ENCODE results near the gene POLD1.

POLD1 gene

GRCh38 chr19:50415661-50416033, 31.5 kb downstream of the POLD1 start:
- no peak overlapping the region for H3K4me3 Mint-ChIP-seq
- H3K27me3 Mint-ChIP-seq (ENCODE audit: low read depth): peaks cover 11% of the 10 kb centered on the region
- H3K36me3 Mint-ChIP-seq (ENCODE audit: low read depth): peaks cover 3% of the 10 kb centered on the region
- H3K27ac Mint-ChIP-seq: no peak overlapping the region
- H3K4me1 Mint-ChIP-seq (ENCODE audit: low read depth): peaks cover 10% of the 10 kb centered on the region
- H3K9me3 Mint-ChIP-seq: no peaks in the 10 kb centered on the region

DNA sequence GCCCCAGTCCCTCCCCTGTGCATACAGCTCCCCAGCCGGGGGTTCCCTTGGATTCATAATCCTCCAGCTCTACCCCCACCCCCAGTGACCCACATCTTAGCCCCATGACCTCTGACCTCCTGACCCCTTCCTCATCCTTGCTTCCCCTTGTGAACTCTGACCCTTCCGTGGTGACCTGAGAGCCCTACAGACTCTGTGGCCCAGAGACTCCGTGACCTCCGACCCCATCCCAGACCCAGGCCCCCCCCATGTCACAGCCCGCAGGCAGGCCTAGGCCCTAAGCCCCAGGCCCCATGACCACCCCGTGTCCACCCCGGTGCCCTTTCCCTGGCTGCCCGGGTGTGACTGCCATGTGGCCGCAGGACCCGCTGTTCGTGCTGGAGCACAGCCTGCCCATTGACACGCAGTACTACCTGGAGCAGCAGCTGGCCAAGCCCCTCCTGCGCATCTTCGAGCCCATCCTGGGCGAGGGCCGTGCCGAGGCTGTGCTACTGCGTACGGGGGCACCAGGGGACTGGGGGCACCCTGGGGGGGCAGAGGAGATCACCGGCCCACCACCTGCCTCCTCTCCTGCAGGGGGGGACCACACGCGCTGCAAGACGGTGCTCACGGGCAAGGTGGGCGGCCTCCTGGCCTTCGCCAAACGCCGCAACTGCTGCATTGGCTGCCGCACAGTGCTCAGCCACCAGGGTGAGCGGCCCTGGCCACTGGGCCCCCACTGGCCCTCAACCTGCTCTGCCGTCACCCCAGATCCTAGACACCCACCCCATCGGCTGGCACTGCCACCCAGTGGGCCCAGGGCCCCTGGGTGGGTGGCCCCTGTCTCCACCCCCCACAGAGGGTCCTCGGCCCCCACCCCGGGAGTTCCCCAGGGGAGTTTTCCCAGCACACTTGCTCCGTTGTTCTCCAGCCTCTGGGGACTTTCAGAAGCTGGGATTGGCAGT, 32.2 kb downstream of the POLD1 start:
- Mint-ChIP-seq H3K27me3 (ENCODE audit: low read depth) (peaks cover 11% of the 10 kb centered on the region), H3K4me1 (ENCODE audit: low read depth) (peaks cover 10% of the 10 kb centered on the region), H3K27ac (no peak overlapping the region)

DNA sequence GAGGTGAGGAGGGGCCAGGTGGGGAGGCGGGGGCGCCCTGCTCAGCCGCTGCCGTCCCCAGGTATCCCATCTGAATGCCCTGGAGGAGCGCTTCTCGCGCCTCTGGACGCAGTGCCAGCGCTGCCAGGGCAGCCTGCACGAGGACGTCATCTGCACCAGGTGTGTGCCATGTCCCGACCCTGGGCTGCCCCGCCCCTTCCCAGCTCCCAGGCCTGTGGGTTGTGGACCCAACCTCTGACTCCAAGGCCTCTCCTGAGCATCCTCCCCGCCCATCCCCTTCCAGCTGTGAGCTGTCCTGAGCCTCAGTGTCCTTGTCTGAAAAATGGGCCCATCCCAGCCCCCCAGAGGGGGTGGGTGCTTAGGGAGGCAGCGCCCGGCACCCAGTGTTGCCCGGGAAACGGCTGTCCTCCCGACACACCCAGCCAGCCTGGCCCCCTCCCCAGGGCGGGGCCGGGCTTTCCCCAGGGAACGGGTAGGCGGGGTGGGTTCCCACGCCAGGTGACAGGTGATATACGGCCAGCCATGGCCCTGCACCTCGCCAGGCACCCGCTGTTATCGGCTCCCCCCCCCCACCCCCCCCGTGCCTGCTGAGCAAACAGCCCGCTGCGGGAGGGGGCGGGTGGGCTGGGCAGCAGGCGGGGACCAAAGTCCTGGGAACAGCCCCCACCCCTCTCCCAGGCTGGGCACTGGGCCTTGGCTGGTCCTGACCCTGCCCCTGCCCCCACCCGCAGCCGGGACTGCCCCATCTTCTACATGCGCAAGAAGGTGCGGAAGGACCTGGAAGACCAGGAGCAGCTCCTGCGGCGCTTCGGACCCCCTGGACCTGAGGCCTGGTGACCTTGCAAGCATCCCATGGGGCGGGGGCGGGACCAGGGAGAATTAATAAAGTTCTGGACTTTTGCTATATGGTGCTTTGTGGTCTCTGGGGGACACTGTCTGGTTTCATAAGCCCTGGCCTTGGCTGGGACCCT, 33.2 kb downstream of the POLD1 start:
- Mint-ChIP-seq H3K4me3 (no peak overlapping the region), H3K4me1 (ENCODE audit: low read depth) (peaks cover 10% of the 10 kb centered on the region), H3K9me3 (no peaks in the 10 kb centered on the region), H3K27ac (no peak overlapping the region), H3K27me3 (ENCODE audit: low read depth) (peaks cover 11% of the 10 kb centered on the region), H3K36me3 (ENCODE audit: low read depth) (peaks cover 3% of the 10 kb centered on the region)

More for the DNA sequence above, 32.2 kb downstream of the POLD1 start:
- Mint-ChIP-seq H3K9me3 (no peaks in the 10 kb centered on the region), H3K4me3 (no peak overlapping the region), H3K36me3 (ENCODE audit: low read depth) (peaks cover 3% of the 10 kb centered on the region)

- Mint-ChIP-seq H3K4me1 (ENCODE audit: low read depth) (peaks cover 10% of the 10 kb centered on the region), H3K4me3 (no peak within 1 kb of the TSS), H3K27me3 (ENCODE audit: low read depth) (peaks cover 11% of the 10 kb centered on the region), H3K9me3 (no peaks in the 10 kb centered on the region), H3K27ac (no peak within 1 kb of the TSS), H3K36me3 (ENCODE audit: low read depth) (no peaks in the 10 kb centered on the region)
Measured at GRCh38 chr19:50418176-50419021, 34.3 kb downstream of the POLD1 start, which contains the start of gene SPIB. SPIB (plus strand) TSS chr19:50418938; CDS start chr19:50418963, 25 bp downstream.

GRCh38 chr19:50419022-50419579, 35.0 kb downstream of the POLD1 start:
- Mint-ChIP-seq H3K4me3 (no peak overlapping the region), H3K27me3 (ENCODE audit: low read depth) (peaks cover 11% of the 10 kb centered on the region), H3K4me1 (ENCODE audit: low read depth) (peaks cover 10% of the 10 kb centered on the region), H3K9me3 (no peaks in the 10 kb centered on the region), H3K27ac (no peak overlapping the region), H3K36me3 (ENCODE audit: low read depth) (no peaks in the 10 kb centered on the region)

GRCh38 chr19:50419580-50420035, 35.5 kb downstream of the POLD1 start:
- H3K36me3 Mint-ChIP-seq (ENCODE audit: low read depth): no peaks in the 10 kb centered on the region
- H3K27ac Mint-ChIP-seq: no peak overlapping the region
- peaks cover 10% of the 10 kb centered on the region for H3K4me1 Mint-ChIP-seq (ENCODE audit: low read depth)
- H3K27me3 Mint-ChIP-seq (ENCODE audit: low read depth): peaks cover 11% of the 10 kb centered on the region
- H3K9me3 Mint-ChIP-seq: no peaks in the 10 kb centered on the region
- H3K4me3 Mint-ChIP-seq: no peak overlapping the region

- Mint-ChIP-seq H3K36me3 (ENCODE audit: low read depth) (no peaks in the 10 kb centered on the region), H3K4me3 (no peak overlapping the region), H3K27me3 (ENCODE audit: low read depth) (peaks cover 11% of the 10 kb centered on the region), H3K4me1 (ENCODE audit: low read depth) (peaks cover 10% of the 10 kb centered on the region), H3K9me3 (no peaks in the 10 kb centered on the region), H3K27ac (no peak overlapping the region)
Measured at GRCh38 chr19:50420127-50420526, 36.0 kb downstream of the POLD1 start.

- H3K4me3 Mint-ChIP-seq: no peak overlapping the region
Measured at GRCh38 chr19:50420808-50421207, 36.7 kb downstream of the POLD1 start.

GRCh38 chr19:50422397-50423278, 38.5 kb downstream of the POLD1 start:
- H3K27me3 Mint-ChIP-seq (ENCODE audit: low read depth): peaks cover 11% of the 10 kb centered on the region
- H3K27ac Mint-ChIP-seq: no peak overlapping the region
- no peaks in the 10 kb centered on the region for H3K9me3 Mint-ChIP-seq
- peaks cover 10% of the 10 kb centered on the region for H3K4me1 Mint-ChIP-seq (ENCODE audit: low read depth)
- no peak overlapping the region for H3K4me3 Mint-ChIP-seq
- no peaks in the 10 kb centered on the region for H3K36me3 Mint-ChIP-seq (ENCODE audit: low read depth)

More at GRCh38 chr19:50420808-50421207, 36.7 kb downstream of the POLD1 start:
- Mint-ChIP-seq H3K9me3 (no peaks in the 10 kb centered on the region), H3K27ac (no peak overlapping the region), H3K27me3 (ENCODE audit: low read depth) (peaks cover 11% of the 10 kb centered on the region), H3K4me1 (ENCODE audit: low read depth) (peaks cover 10% of the 10 kb centered on the region), H3K36me3 (ENCODE audit: low read depth) (no peaks in the 10 kb centered on the region)

DNA sequence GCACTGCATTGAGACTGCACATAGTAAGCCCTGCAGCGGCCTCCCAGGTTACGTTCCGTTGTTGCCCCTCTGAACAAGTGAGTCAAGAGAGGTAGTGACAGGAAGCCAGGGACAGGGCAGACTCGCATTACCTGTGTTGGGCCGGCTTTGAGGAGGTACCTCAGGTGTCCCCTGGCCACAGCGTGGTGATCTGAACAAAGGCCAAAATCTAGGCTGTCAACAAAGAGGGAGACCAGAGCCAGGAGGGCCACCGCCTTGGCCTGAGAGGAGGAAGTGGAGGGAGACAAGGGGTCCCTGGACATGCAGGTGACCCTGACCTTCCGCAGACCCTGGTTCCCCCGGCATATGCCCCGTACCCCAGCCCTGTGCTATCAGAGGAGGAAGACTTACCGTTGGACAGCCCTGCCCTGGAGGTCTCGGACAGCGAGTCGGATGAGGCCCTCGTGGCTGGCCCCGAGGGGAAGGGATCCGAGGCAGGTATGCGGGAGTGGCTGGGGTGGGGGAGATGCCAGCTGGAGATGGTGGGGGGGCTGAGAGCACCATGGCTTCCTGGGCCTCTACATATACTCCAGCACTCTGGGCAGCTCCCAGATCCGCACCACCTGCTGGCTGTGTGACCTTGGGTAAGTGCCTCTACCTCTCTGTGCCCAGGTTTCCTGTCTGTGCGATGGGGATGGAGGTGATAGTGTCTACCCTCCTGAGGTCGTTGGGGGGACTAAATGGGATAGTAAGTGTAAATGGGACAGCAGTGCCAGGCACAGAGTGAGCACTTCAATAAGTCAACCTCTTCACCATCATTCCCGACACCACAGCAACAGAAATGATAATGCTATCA, 39.3 kb downstream of the POLD1 start:
- no peaks in the 10 kb centered on the region for H3K36me3 Mint-ChIP-seq (ENCODE audit: low read depth)
- no peaks in the 10 kb centered on the region for H3K9me3 Mint-ChIP-seq
- H3K4me3 Mint-ChIP-seq: no peak overlapping the region
- peaks cover 11% of the 10 kb centered on the region for H3K27me3 Mint-ChIP-seq (ENCODE audit: low read depth)
- H3K4me1 Mint-ChIP-seq (ENCODE audit: low read depth): peaks cover 10% of the 10 kb centered on the region
- H3K27ac Mint-ChIP-seq: no peak overlapping the region

DNA sequence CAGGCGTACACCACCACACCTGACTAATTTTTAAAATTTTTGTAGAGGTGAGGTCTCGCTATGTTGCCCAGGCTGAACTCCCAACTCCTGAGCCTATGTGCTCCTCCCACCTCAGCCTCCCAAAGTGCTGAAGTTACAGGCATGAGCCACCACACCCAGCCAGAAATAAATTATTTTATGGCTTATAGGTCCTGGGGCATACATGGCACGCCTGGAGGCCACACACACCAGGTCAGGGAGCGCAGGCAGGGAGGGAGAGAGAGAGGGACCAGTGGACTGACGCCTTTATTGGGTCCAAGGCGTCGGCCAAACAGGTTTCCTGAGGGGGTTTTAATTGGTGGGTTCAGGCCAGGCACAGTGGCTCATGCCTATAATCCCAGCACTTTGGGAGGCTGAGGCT, 41.4 kb downstream of the POLD1 start:
- peaks cover 3% of the 10 kb centered on the region for H3K27me3 Mint-ChIP-seq (ENCODE audit: low read depth)
- H3K27ac Mint-ChIP-seq: no peak overlapping the region
- no peaks in the 10 kb centered on the region for H3K36me3 Mint-ChIP-seq (ENCODE audit: low read depth)
- H3K4me3 Mint-ChIP-seq: no peak overlapping the region
- H3K4me1 Mint-ChIP-seq (ENCODE audit: low read depth): peaks cover 2% of the 10 kb centered on the region
- H3K9me3 Mint-ChIP-seq: no peaks in the 10 kb centered on the region

- H3K36me3 Mint-ChIP-seq (ENCODE audit: low read depth): no peaks in the 10 kb centered on the region
- peaks cover 9% of the 10 kb centered on the region for H3K27me3 Mint-ChIP-seq (ENCODE audit: low read depth)
- H3K4me3 Mint-ChIP-seq: no peak overlapping the region
- H3K4me1 Mint-ChIP-seq (ENCODE audit: low read depth): peaks cover 11% of the 10 kb centered on the region
- no peaks in the 10 kb centered on the region for H3K9me3 Mint-ChIP-seq
- no peak overlapping the region for H3K27ac Mint-ChIP-seq
Measured at GRCh38 chr19:50427318-50427925, 43.3 kb downstream of the POLD1 start.

Data from T-helper 1 cell treated with Interleukin-12 subunit alpha and Interleukin-12 subunit beta and Interleukin-4 antibody, amounts not matched to agents 30 μg/mL and 1 μg/mL, for 36 hours (primary cell).